Measurements from ENCODE around the gene PYGL. TPM values are rescaled to one million over a fixed set of nuclear protein-coding genes. Genes with fewer than 3 reads are reported as not detected.
"Not testable (repeated sequence)": the region's sequence is repeated elsewhere in the genome, so short reads cannot be mapped to it uniquely, and the experiment has no call there.

The PYGL gene
- polyA plus RNA-seq, 3 donors: 18.4 to 20.1 (median 19.0) TPM

- DNase-seq (ENCODE audit: extremely low read depth in 1 of 11, low read depth in 9 of 11, low spot score in 4 of 11): no peak
Measured at GRCh38 chr14:50935126-50936015, 8.9 kb downstream of the PYGL start.

- DNase-seq (ENCODE audit: extremely low read depth in 1 of 11, low read depth in 9 of 11, low spot score in 4 of 11): no peak
Measured at GRCh38 chr14:50932592-50933495, 11.4 kb downstream of the PYGL start.

GRCh38 chr14:50932156-50932555, 12.1 kb downstream of the PYGL start:
- DNase-seq (ENCODE audit: extremely low read depth in 1 of 11, low read depth in 9 of 11, low spot score in 4 of 11): no peak

- no peak for DNase-seq (ENCODE audit: extremely low read depth in 1 of 11, low read depth in 9 of 11, low spot score in 4 of 11)
Measured at GRCh38 chr14:50931559-50931958, 12.7 kb downstream of the PYGL start.

DNA sequence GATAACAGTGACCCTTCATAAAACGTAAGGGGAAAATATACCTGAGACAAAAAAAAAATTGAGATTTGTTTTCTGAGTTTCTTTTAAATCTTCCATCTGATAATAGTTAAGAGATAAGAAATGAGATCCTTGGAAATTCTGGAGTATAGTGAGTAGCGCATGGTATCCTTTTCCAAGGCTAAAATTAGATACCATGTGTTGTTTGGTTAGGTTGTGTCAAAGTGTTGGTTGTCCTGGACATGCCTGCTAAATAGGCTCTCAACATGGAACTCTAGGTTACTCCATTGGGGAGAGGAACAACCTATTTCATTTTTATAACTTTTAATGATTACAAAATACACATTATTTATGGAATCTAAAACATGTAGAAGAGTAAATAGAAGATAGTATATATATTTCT, 14.8 kb downstream of the PYGL start:
- DNase-seq (ENCODE audit: extremely low read depth in 1 of 11, low read depth in 9 of 11, low spot score in 4 of 11): no peak

DNA sequence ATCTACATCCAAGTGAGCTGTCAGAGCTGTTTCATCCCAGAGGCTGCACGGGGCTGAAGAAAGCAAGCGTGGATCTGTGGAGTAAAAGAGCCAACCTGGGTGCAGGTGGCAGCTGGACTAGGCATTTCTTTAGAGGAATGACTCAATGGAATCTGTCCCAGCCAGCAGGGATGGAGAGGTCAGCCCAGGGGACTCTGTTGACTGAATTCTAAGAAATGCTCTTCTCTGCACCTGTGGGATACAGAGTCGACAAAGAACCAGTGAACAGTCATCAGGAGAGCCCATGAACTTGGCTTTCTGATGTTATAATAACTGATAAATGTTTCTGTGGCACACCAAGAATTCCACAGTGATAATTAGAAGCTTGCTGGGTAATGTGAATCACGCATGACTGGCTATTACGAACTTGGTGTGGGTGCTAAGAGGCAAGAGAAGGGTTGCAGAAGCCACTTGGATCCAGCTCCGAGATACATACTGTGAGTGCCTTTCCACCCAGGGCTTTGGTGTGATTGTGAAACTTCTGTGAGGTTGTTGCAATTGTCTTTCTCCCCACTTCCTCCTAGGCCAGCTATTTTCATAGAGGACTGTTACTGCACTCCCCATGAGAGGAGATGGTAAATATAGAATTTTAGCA, 16.2 kb downstream of the PYGL start:
- no peak for DNase-seq (ENCODE audit: extremely low read depth in 1 of 11, low read depth in 9 of 11, low spot score in 4 of 11)

DNA sequence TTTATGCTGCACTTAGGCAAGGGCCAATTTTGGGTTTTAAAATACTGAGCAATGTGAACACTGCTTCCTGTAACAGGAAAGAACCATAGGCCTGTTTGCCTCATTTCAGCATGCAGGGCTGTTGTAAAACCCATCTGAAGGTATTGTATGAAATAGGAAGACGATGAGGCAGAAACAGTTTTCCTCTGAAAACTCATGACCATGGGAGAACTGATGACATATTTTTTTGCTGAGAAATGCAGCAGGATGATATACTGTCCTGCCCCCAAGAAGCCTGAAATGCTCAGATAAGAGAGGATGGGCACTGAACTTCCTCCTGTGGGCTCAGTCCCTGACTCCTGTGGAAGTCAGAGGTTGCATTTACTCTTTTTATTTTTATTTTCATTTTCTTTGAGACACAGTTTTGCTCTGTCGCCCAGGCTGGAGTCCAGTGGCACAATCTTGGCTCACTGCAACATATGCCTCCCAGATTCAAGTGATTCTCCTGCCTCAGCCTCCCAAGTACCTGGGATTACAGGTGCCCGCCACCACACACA, 17.4 kb downstream of the PYGL start:
- no peak for DNase-seq (ENCODE audit: extremely low read depth in 1 of 11, low read depth in 9 of 11, low spot score in 4 of 11)

DNA sequence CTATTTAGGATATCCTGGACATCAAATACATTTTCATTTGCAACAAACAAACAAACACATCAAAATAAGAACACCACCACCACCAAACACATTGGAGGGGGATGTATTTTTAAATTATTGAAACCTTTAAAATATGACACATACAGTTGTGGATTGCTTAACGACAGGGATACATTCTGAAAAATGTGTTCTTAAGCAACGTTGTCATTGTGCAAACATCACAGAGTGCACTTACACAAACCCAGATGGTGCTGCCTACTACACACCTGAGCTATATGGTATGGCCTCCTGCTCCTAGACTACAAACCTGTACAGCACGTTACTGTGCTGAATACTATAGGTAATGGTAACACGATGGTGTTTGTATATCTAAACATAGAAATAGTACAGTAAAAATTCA, 19.4 kb downstream of the PYGL start:
- no peak for DNase-seq (ENCODE audit: extremely low read depth in 1 of 11, low read depth in 9 of 11, low spot score in 4 of 11)

DNA sequence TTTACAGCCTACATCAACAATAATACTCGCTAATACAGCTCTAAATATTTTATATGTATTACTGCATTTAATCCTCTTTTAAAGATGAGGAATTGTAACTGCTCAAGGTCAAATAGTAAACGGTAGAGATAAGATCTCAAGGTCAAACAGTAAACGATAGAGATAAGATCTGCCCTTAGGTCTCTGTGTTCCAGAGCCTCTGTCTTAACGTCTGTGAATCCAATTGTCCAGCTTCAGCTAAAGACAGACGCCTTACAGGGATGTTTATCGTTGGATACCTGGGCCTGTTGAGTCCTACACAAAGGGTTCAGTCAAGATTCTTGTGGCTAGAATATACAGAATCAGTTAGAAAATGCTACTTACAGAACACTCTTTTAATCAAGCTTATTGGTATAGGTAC, 20.0 kb downstream of the PYGL start:
- no peak for DNase-seq (ENCODE audit: extremely low read depth in 1 of 11, low read depth in 9 of 11, low spot score in 4 of 11)

GRCh38 chr14:50922803-50923202, 21.5 kb downstream of the PYGL start:
- no peak for DNase-seq (ENCODE audit: extremely low read depth in 1 of 11, low read depth in 9 of 11, low spot score in 4 of 11)

DNA sequence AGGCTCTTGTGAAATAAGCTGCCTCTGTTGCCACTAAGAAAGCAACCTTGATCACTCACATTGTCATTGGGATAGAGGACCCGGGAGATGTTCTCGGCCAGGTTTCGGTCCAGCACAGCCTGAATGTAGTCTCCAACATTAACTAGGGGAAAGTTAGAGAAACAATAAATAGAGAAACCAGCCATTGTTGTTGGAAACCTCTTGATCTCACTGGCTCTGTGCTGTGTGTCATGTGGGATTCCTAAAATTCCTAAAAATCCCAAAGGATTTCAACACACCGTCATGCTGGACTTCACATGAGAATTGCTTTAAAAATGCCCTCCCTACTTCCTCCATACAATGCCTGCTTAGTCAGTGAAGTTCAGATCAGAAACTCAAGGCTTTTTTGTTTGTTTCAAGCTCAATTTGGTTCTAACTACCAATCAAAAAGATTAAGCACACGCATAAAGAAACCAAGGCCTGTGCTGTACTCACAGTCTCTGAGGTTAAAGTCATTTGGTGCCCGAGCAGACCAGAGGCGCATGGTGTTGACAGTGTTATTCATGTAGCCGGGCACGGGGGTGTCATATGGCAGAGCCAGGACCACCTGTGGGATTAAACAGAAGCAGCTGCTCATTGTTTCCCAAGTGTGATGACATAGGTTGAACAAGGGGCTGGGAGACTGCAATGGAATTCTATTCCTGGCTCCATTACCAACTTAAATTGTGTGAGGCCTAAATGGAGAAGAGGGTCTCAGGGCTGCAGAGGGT, 23.6 kb downstream of the PYGL start:
- DNase-seq (ENCODE audit: extremely low read depth in 1 of 11, low read depth in 9 of 11, low spot score in 4 of 11): peak in 5 of 11 donors; percentile 16 to 42 (median 18)

DNA sequence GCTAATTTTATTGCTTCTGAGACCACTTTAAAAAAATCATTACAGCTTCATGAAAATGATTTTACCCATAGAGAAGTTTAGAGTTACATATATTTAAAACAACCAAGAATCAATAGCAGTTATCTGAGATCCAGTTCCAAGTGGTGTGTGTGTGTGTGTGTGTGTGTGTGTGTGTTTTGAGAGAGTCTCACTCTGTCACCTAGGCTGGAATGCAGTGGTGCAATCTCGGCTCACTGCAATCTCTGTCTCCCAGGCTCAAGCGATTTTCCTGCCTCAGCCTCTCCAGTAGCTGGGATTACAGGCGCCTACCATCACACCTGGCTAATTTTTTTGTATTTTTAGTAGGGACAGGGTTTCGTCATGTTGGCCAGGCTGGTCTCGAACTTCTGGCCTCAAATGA, 24.8 kb downstream of the PYGL start:
- not testable (repeated sequence) for DNase-seq (ENCODE audit: extremely low read depth in 1 of 11, low read depth in 9 of 11, low spot score in 4 of 11)

DNA sequence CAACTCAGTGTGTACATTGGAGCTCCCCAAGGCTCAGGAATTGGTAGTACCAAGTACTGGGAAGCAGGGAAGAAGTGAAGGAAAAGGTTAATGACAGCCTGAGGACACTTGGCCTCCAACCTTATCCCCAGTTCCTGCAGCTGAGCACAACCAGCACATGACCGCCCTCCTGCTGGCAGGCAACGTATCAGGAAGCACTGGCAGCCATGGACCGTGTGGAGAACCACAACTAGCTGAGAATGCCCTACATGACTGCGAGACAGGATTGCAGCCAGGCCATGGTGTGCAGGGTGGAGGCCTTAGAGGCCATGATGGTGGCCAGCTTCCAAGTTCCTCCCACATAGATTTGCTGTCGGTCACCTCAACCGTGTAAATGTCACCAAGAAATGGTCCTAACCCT, 26.8 kb downstream of the PYGL start:
- no peak for DNase-seq (ENCODE audit: extremely low read depth in 1 of 11, low read depth in 9 of 11, low spot score in 4 of 11)

DNA sequence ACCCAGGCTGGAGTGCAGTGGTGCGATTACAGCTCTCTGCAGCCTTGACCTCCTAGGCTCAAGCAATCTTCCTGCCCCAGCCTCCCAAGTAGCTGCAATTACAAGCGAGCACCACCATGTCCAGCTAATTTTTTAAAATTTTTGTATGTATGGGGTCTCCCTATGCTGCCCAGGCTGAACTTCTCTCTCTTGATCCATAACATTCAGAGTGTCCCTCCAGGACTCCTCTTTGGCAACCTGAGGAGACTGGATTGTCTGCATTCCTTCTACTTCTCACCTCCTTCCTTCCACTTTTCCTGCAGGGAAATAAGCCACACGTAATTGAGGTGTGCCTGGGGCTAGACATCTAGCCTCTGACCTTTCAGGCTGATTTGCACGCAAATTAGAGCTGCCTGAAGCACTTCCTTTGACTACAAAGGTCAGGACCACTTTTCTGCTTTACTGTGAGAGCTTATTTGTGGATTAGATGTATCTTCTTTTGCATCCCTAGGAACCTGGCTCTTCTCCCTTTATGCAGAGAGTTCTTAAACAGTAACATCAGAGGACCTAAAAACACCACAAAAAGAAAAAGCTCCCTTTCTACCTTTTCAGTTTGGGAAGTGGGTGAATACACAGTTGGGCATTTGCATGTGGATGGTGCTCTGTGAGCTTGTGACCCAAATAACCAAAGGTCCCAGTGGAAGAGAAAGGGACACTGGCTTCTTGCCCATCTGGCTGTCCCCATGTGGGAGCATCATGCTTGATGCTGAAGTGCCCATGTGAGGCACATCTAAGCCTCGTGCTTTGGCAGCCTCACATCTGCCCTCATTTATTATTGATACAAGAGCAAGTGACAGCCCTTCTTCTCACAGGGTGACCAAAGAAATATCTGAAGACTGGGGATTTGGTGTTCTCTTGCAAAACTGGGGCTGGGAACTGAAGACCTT, 33.5 kb downstream of the PYGL start:
- DNase-seq (ENCODE audit: extremely low read depth in 1 of 11, low read depth in 9 of 11, low spot score in 4 of 11): no peak

DNA sequence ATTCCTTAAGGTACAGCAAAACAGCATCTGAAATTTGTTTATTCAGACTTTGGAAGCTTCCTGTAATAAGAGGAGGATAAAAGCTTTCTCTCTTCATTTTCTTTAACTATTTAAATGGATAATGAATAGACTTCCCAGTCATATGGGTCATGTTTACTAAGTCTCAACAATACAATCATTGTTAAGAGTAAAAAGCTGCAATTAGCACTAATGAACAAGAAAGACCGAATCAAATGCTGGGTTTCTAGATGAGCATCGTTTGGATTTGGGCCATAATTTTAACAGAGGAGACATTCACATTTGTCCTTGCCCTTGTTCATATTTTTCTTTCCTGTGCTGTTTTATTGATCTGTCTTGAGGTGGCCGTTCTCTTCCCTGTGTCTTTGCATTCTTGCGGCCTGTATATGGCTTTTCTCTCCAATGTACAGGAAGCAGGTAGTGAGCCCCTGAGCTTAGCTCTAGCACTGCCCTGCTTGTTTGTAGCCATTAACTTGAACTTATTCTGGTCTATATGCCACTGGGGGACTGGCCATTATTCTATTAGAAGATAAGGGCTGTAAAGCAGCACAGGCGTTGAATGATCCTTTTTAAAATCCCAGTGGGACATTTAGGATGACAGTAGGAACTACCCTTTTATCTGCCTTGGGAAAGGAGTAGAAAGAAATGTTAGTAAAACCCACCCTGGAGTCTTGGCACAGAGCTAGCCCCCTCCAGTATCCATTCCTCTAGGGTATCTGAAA, 37.8 kb downstream of the PYGL start:
- no peak for DNase-seq (ENCODE audit: extremely low read depth in 1 of 11, low read depth in 9 of 11, low spot score in 4 of 11)

- DNase-seq (ENCODE audit: extremely low read depth in 1 of 11, low read depth in 9 of 11, low spot score in 4 of 11): no peak
Measured at GRCh38 chr14:50904719-50905118, 39.6 kb downstream of the PYGL start.

- DNase-seq (ENCODE audit: extremely low read depth in 1 of 11, low read depth in 9 of 11, low spot score in 4 of 11): no peak
Measured at GRCh38 chr14:50901361-50901760, 42.9 kb downstream of the PYGL start.

Data from renal cortex interstitium (tissue), 11 donors.